Activated naive CD8-positive, alpha-beta T cell (primary cell): ENCODE data around the gene LAMC1.
"Not testable (repeated sequence)": the region's sequence is repeated elsewhere in the genome, so short reads cannot be mapped to it uniquely, and the experiment has no call there.

ENCODE experiments used
- H3K27ac Mint-ChIP-seq: one replicate; pipeline ENCODE4 v1.8.0; 2021; ENCODE audit warnings: mixed read lengths
- H3K27me3 Mint-ChIP-seq: one replicate; pipeline ENCODE4 v1.8.0; 2021; ENCODE audit warnings: mixed read lengths
- H3K36me3 Mint-ChIP-seq: one replicate; pipeline ENCODE4 v1.8.0; 2021; ENCODE audit warnings: mixed read lengths
- H3K4me1 Mint-ChIP-seq: one replicate; pipeline ENCODE4 v1.8.0; 2021; ENCODE audit warnings: low read depth, mixed read lengths
- H3K4me3 Mint-ChIP-seq: one replicate; pipeline ENCODE4 v1.8.0; 2021; ENCODE audit warnings: mild to moderate bottlenecking, mixed read lengths
- H3K9me3 Mint-ChIP-seq: one replicate; pipeline ENCODE4 v1.8.0; 2021; ENCODE audit warnings: low read depth, mixed read lengths

Gene LAMC1

GRCh38 chr1:183143576-183144315, 120.5 kb downstream of the LAMC1 start:
- no peak overlapping the region for H3K27ac Mint-ChIP-seq
- H3K36me3 Mint-ChIP-seq, result no peaks in the 10 kb centered on the region
- no peaks in the 10 kb centered on the region for H3K9me3 Mint-ChIP-seq
- no peaks in the 10 kb centered on the region for H3K4me1 Mint-ChIP-seq
- no peak overlapping the region for H3K4me3 Mint-ChIP-seq
- peaks cover 2% of the 10 kb centered on the region for H3K27me3 Mint-ChIP-seq

- H3K36me3 Mint-ChIP-seq, result no peaks in the 10 kb centered on the region
- no peaks in the 10 kb centered on the region for H3K9me3 Mint-ChIP-seq
- no peak overlapping the region for H3K4me3 Mint-ChIP-seq
- peaks cover 2% of the 10 kb centered on the region for H3K27me3 Mint-ChIP-seq
- no peaks in the 10 kb centered on the region for H3K4me1 Mint-ChIP-seq
- H3K27ac Mint-ChIP-seq, result no peak overlapping the region
Measured at GRCh38 chr1:183144752-183145151, 121.5 kb downstream of the LAMC1 start.

DNA sequence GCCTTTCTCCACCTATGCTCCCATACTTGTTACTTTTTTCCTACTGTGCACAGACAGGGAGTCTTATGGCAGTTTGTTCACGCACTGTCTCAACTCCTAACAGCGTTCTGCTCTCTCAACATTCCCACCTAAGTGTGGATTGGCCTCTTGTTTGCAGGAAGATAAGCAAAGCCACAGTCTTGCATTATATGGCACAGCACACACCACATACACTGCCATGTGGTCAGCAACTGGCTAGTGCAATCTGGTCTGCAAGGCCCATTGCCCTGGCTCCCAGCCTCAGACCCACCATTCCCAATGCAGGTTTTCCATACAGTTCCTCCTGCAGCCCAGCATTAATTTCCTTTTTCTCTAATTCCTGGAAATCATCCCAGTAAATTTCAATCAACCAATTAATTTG, 124.5 kb downstream of the LAMC1 start:
- no peaks in the 10 kb centered on the region for H3K4me1 Mint-ChIP-seq
- H3K4me3 Mint-ChIP-seq, result no peak overlapping the region
- no peak overlapping the region for H3K27ac Mint-ChIP-seq
- no peaks in the 10 kb centered on the region for H3K36me3 Mint-ChIP-seq
- H3K9me3 Mint-ChIP-seq, result no peaks in the 10 kb centered on the region
- H3K27me3 Mint-ChIP-seq, result peaks cover 3% of the 10 kb centered on the region

GRCh38 chr1:183148599-183148998, 125.4 kb downstream of the LAMC1 start:
- no peaks in the 10 kb centered on the region for H3K4me1 Mint-ChIP-seq
- no peak overlapping the region for H3K4me3 Mint-ChIP-seq
- no peak overlapping the region for H3K27ac Mint-ChIP-seq
- H3K27me3 Mint-ChIP-seq, result peaks cover 6% of the 10 kb centered on the region
- H3K9me3 Mint-ChIP-seq, result no peaks in the 10 kb centered on the region
- no peaks in the 10 kb centered on the region for H3K36me3 Mint-ChIP-seq

GRCh38 chr1:183149273-183149672, 126.1 kb downstream of the LAMC1 start:
- H3K27ac Mint-ChIP-seq, result no peak overlapping the region
- H3K9me3 Mint-ChIP-seq, result no peaks in the 10 kb centered on the region
- H3K4me1 Mint-ChIP-seq, result no peaks in the 10 kb centered on the region
- H3K27me3 Mint-ChIP-seq, result peaks cover 10% of the 10 kb centered on the region
- H3K4me3 Mint-ChIP-seq, result no peak overlapping the region
- no peaks in the 10 kb centered on the region for H3K36me3 Mint-ChIP-seq

- H3K27ac Mint-ChIP-seq, H3K4me1 Mint-ChIP-seq, H3K9me3 Mint-ChIP-seq, H3K27me3 Mint-ChIP-seq, H3K36me3 Mint-ChIP-seq, H3K4me3 Mint-ChIP-seq: not testable (repeated sequence)
Measured at GRCh38 chr1:183150032-183150431, 126.8 kb downstream of the LAMC1 start.

GRCh38 chr1:183150445-183150844, 127.2 kb downstream of the LAMC1 start:
- no peaks in the 10 kb centered on the region for H3K36me3 Mint-ChIP-seq
- H3K27ac Mint-ChIP-seq, result no peak overlapping the region
- no peaks in the 10 kb centered on the region for H3K9me3 Mint-ChIP-seq
- peaks cover 10% of the 10 kb centered on the region for H3K27me3 Mint-ChIP-seq
- no peak overlapping the region for H3K4me3 Mint-ChIP-seq
- no peaks in the 10 kb centered on the region for H3K4me1 Mint-ChIP-seq

- no peak overlapping the region for H3K4me3 Mint-ChIP-seq
- H3K27ac Mint-ChIP-seq, result no peak overlapping the region
- no peaks in the 10 kb centered on the region for H3K4me1 Mint-ChIP-seq
- no peaks in the 10 kb centered on the region for H3K9me3 Mint-ChIP-seq
- peaks cover 11% of the 10 kb centered on the region for H3K27me3 Mint-ChIP-seq
- H3K36me3 Mint-ChIP-seq, result no peaks in the 10 kb centered on the region
Measured at GRCh38 chr1:183152180-183152579, 129.0 kb downstream of the LAMC1 start.

GRCh38 chr1:183155939-183156338, 132.7 kb downstream of the LAMC1 start:
- H3K27ac Mint-ChIP-seq, result no peak overlapping the region

DNA sequence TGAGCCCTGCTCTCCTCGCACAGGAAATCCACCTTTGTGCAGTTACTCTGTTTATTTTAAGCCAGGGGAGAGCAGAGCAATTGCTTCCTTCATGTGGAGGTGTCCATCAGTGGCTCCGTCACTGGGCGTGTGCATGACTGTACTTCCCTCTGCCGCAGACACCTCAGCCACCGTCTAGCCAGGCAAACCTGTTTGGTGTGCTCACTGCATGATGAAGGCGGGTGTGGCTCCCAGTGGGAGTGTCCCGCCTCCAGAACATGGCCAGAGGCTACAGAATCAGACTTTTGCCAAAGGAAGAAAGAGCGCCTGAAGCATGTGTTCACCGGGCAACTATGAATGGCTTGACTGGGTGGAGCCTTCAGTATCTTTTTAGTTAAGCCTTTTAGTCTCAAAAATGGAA, 136.7 kb downstream of the LAMC1 start:
- no peaks in the 10 kb centered on the region for H3K36me3 Mint-ChIP-seq
- H3K4me1 Mint-ChIP-seq, result no peaks in the 10 kb centered on the region
- H3K4me3 Mint-ChIP-seq, result no peak overlapping the region
- H3K9me3 Mint-ChIP-seq, result no peaks in the 10 kb centered on the region
- no peak overlapping the region for H3K27ac Mint-ChIP-seq
- peaks cover 2% of the 10 kb centered on the region for H3K27me3 Mint-ChIP-seq

More at GRCh38 chr1:183155939-183156338, 132.7 kb downstream of the LAMC1 start:
- H3K4me3 Mint-ChIP-seq, result no peak overlapping the region
- no peaks in the 10 kb centered on the region for H3K9me3 Mint-ChIP-seq
- peaks cover 11% of the 10 kb centered on the region for H3K27me3 Mint-ChIP-seq
- no peaks in the 10 kb centered on the region for H3K4me1 Mint-ChIP-seq
- H3K36me3 Mint-ChIP-seq, result no peaks in the 10 kb centered on the region

GRCh38 chr1:183161391-183161790, 138.2 kb downstream of the LAMC1 start:
- Mint-ChIP-seq H3K27me3 (peaks cover 2% of the 10 kb centered on the region), H3K27ac (no peak overlapping the region), H3K4me1 (no peaks in the 10 kb centered on the region), H3K9me3 (no peaks in the 10 kb centered on the region), H3K4me3 (no peak overlapping the region), H3K36me3 (no peaks in the 10 kb centered on the region)

DNA sequence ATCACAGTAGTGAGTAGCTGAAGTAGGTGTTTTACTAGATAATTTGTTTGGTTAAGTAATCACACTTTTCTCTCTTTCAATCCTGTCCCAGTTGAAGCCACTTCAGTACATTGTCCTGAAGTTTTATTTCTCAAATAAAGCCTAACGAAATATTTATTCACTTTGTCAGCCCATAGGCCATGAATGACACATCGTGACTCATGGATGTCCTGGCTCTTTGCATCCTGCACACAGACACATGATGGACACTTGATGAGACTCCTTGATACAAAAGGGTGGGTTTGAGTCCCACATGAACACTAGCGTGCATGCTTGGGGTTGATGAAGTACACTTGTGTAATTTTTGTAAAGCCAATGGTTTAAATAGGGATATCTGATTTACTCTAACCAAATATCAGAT, 140.1 kb downstream of the LAMC1 start:
- Mint-ChIP-seq H3K9me3 (no peaks in the 10 kb centered on the region), H3K27me3 (peaks cover 2% of the 10 kb centered on the region), H3K4me3 (no peak overlapping the region), H3K4me1 (no peaks in the 10 kb centered on the region), H3K36me3 (no peaks in the 10 kb centered on the region), H3K27ac (no peak overlapping the region)

GRCh38 chr1:183164340-183164739, 141.1 kb downstream of the LAMC1 start:
- no peaks in the 10 kb centered on the region for H3K4me1 Mint-ChIP-seq
- no peak overlapping the region for H3K4me3 Mint-ChIP-seq
- peaks cover 2% of the 10 kb centered on the region for H3K27me3 Mint-ChIP-seq
- no peak overlapping the region for H3K27ac Mint-ChIP-seq
- no peaks in the 10 kb centered on the region for H3K36me3 Mint-ChIP-seq
- no peaks in the 10 kb centered on the region for H3K9me3 Mint-ChIP-seq

DNA sequence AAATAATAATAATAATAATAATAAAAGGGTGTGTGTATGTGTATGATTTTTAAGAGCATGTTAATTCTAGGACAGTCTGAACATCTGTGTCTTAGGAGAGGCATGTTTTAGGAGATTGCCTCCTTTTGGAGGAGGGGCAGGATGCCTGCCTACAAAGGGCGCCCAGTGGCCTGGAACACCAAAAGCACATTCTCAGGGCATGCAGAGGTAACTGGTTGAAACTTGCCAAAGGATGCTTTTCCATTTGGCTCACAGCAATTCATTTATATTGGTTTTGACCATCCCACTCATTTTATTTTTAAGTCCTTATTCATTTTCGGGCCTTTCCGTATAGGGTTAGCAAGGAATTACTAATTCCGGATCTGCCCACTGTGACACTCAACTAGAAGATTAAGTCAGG, 141.7 kb downstream of the LAMC1 start:
- peaks cover 2% of the 10 kb centered on the region for H3K27me3 Mint-ChIP-seq
- no peaks in the 10 kb centered on the region for H3K4me1 Mint-ChIP-seq
- H3K27ac Mint-ChIP-seq, result no peak overlapping the region
- H3K9me3 Mint-ChIP-seq, result no peaks in the 10 kb centered on the region
- no peak overlapping the region for H3K4me3 Mint-ChIP-seq
- H3K36me3 Mint-ChIP-seq, result no peaks in the 10 kb centered on the region

DNA sequence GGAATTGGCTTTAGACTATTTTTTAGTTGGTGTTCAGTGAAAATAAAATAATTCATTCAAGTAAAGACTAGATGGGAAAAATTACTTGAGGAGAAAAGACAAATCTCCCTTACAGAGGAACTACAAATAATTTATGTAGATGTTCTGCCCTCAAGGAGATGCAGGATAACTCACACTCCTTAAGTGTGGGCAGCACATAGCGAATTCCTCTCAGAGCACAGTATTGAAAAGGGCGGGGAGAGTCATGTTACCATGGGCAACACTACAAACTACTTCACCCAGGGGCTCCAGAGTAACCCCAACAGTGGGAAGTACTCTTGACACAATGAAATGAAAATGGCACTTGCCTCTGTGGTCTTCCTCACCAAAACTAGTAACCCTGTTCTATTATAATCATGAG, 142.2 kb downstream of the LAMC1 start:
- H3K4me3 Mint-ChIP-seq, result no peak overlapping the region
- no peak overlapping the region for H3K27ac Mint-ChIP-seq
- no peaks in the 10 kb centered on the region for H3K4me1 Mint-ChIP-seq
- no peaks in the 10 kb centered on the region for H3K9me3 Mint-ChIP-seq
- peaks cover 2% of the 10 kb centered on the region for H3K27me3 Mint-ChIP-seq
- H3K36me3 Mint-ChIP-seq, result no peaks in the 10 kb centered on the region

DNA sequence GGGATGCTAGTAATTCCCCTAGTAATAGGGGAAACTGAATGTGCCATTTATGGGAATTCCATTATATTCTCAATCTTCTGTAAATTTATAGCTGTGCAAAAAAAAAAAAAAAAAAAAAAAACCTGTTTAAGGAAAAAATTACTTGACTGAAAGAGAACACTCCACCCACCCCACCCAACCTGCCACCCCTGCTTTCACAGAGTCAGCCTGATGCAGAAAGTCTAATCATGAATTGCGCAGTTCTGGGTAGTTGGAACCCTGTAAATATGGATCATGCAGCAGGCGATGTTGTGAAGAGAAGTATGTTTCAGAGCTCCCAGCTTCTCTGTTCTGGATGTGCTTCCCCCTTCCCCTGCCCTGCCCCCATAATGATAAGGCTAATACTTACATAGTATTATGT, 143.2 kb downstream of the LAMC1 start:
- H3K9me3 Mint-ChIP-seq, result no peaks in the 10 kb centered on the region

More for the DNA sequence above, 143.2 kb downstream of the LAMC1 start:
- H3K4me1 Mint-ChIP-seq, result no peaks in the 10 kb centered on the region
- no peak overlapping the region for H3K27ac Mint-ChIP-seq
- peaks cover 2% of the 10 kb centered on the region for H3K27me3 Mint-ChIP-seq
- H3K4me3 Mint-ChIP-seq, result no peak overlapping the region
- H3K36me3 Mint-ChIP-seq, result no peaks in the 10 kb centered on the region
